Transverse colon (tissue), 3 donors: Measurements from ENCODE around the gene DUSP2.

Source experiments
- CTCF ChIP-seq, 5 experiments: fragments of 200-600 bp in 3 of 5; fragments of 450-650 bp in 2 of 5; sonication (generic) in 3 of 5; IDR thresholded peaks; 1 replicate in 2 of 5; 2 replicates in 3 of 5; pipeline ENCODE4 v1.5.1; 2016 to 2017; ENCODE audit warnings: antibody characterized with exemption in 5 of 5, inconsistent platforms in 3 of 5, mild to moderate bottlenecking in 2 of 5, moderate library complexity in 1 of 5
- EP300 ChIP-seq: sonication (generic); formaldehyde crosslinking; IDR thresholded peaks from one replicate; pipeline ENCODE4 v1.6.1; 2017; ENCODE audit warnings: antibody characterized with exemption, low read depth

GRCh38 chr2:96109931-96110511 is 35.2 kb downstream of the DUSP2 start:
- TF ChIP-seq EP300 (no peak), CTCF (IDR thresholded peaks at IDR 0.05) (no peak)
